GM21526 (cell line): ENCODE results near the gene ANKRD55.
"Not testable (repeated sequence)": the region's sequence is repeated elsewhere in the genome, so short reads cannot be mapped to it uniquely, and the experiment has no call there.

Source experiments
- ATAC-seq: cut with Tn5 transposase; IDR thresholded peaks from one replicate; pipeline ENCODE4 v1.9.1; 2021; ENCODE audit warnings: moderate library complexity; ENCODE audit not compliant: unreplicated experiment, low FRiP score

ANKRD55 gene

DNA sequence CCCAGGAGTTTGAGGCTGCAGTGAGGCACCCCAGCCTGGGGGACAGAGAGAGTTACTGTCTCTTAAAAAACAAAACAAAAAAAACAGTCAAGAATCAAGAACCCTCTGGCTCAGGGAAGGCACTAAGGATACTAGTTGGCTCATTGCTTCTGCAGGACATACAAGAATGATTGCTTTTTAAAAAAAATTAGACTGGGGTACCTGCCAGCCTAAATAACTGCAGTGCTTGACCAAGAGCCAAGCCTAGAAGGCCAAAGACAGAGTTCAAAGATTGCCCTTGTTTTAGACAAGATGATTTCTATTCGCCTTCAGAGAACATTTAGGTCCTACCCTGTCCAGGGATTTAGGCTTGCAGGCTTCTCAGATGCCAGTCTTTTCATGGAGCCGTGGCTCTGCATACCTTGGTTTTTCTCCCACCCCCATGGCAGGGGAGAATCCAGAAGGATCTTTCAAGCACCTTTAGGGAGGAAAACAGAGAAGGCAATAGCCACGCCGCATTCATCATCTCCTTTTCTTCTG is 144.6 kb downstream of the ANKRD55 start:
- no peak for ATAC-seq

DNA sequence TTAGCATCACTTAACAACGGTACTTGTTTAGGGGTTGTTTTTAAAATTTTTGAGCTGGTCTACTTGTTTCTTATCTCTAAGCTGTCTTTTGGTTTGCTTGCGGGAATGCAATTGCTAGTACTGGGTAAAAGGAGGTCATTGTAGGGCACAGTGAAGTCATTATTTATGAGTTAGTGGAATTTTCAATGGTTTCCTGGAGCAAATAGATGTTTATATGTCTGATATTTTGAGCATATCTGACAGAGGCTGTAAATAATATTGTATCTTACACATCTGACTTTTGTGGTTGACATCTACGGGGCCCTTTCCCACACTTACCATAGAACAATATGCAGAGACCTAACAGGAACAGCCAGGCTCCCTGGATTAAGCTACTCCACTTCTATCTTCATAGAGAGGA is 147.9 kb downstream of the ANKRD55 start:
- ATAC-seq: no peak

DNA sequence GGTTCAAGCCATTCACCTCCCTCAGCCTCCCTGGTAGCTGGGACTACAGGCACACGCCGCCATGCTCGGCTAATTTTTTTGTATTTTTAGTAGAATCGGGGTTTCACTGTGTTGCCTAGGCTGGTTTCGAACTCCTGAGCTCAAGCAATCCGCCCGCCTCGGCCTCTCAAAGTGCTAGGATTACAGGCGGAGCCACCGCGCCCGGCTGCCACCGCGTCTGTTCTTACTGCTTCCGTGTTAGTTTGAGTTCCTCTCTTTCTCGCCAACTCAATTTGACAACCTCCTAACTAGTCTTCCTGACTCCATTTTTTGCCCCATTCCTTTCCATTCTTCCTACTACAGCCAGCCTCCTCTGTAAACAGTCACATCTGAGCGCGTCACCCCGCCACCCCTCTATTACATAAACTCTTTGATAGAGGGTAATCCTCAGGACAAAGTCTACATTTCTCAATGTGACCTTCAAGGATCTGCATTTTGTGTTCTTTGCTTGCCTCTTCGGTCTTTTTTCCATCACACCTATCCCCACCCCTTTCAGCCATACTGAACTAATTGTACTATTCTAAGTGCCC is 149.8 kb downstream of the ANKRD55 start:
- ATAC-seq: no peak

DNA sequence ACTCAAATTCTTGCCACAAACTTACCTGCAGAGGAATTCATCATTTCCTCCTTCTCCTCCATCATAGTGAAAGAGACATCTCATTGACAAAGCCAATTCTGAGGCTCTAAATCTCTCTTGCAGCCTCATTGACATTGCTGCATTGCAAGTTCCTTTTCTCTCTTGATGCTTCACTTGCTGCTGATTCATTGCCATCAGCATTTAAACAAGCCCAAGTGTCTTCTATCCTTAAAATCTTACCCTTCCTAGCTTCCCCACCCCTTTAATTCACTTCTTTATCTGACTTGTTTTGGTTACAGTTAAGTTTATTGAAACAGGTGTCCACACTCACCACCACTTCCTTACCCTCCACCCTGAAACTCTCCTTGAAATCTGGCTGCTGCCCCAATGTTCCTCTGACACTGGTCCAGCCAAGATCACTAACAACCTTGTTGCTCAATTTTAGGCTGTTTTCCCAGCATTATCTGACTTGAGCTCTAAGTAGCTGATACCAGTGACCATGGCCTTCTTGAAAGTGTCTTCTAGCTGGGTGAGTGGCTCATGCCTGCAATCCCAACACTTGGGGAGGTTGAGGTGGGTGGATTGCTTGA is 152.0 kb downstream of the ANKRD55 start:
- ATAC-seq: not testable (repeated sequence)

DNA sequence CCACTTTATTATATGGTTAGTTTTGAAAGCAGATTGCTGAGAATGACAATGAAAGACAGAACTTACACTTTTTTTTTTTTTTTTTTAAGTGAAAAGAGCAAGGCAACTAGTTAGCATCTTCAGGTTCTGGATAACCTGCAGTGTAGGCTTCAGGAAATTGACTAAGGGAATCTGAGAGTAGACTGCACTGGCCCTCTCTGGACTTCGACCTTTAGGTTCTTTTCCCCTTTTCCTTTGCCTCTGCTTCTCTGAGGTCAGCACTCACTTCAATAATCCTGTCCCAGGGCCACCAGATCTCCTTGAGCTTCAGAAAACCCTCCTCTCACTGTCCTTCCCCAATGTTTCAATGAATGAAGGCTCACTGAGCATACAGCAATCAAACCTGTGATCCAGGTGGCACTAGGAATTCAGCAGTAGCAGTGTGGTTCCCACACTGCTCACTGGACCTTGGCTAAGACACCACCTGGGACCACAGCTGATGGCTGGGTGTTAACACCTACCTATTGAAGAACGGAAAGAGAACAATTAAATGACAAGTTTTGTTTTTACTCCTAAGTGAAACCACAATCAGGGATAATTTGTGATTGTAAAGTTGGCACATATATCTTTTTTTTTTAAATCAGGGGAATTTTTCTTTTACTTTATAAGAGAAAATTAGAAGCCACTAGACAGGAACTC is 152.6 kb downstream of the ANKRD55 start:
- no peak for ATAC-seq

DNA sequence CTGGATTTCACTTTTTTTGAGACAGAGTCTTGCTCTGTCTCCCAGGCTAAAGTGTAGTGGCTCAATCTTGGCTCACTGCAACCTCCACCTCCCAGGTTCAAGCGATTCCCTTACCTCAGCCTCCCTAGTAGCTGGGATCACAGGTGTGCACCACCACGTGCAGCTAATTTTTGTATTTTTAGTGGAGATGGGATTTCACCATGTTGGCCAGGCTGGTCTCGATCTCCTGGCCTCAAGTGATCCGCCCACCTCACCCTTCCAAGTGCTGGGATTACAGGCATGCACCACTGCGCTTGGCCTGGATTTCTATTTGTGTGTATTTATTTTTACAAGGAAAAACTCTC is 154.0 kb downstream of the ANKRD55 start:
- not testable (repeated sequence) for ATAC-seq

DNA sequence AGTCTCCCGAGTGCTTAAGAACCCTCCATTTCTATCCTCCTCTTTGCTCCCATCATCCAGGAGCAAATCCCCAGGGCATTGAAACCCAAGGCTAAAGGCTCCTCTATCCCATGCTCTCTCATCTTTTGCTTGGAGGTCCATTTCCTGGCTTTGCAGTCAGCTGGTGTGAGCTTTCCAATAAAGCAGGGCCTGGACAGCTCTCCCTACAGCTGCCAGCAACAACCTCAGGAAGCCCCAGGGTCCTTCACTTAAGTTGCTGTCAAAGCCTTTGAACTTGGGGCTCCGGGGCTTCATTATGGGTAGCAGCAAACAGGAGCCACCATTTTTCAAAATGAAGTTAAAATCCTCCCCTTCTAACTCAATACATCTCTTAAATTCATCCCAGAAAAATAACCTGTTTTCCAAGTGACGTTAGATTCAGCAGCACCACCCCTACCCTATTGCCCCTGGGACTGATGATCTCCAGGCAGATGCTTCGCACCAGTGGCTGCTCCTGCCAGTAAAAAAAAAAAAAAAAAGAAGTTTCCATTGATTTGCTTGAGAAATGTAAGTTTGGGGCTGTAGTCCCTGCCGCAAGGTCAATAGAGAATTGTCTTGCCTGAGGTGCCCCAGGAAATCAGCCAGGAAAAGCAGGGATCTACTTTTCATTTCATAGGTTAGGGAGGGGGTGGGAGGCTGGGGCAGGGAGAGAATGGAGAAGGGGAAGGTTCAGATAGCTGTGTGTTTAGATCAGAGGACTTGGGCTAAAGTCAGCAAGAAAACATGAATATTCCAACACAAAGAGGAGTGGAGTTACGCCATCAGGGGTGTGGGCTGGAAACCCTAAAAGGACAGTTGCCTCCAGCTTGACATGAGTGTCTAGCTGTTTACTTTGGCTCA is 154.6 kb downstream of the ANKRD55 start:
- ATAC-seq: no peak

DNA sequence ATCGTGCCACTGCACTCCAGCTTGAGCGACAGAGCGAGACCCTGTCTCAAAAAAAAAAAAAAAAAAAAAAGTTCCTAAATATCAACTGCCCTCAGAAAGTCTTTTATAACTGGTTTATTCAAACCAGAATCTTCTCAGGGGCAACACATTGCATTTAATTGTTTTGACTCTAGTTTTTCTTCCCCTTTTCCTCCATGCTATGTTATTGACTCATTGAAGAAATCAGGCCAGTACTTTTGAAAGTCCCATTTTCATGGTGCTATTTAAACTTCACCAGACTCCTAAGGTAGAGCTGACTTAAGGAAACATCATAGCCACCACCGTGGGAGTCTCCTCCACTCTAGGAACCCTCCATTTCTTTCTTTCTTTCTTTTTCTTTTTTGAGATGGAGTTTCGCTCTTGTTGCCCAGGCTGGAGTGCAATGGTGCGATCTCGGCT is 155.3 kb downstream of the ANKRD55 start:
- no peak for ATAC-seq

DNA sequence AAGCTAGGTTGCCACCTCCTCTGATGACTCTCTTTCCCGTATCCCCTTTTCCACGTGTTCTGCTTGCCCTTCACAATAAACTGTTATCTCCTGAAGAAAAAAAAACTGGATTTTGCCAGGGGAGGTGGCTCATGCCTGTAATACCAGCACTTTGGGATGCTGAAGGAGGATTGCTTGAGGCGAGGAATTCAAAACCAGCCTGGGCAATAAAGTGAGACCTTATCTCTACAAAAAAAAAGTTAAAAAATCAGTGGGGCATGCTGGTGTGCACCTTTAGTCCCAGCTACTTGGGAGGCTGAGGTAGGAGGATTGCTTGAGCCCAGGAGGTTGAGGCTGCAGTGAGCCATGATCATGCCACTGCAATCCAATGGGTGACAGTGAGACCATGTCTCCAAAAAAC is 156.6 kb downstream of the ANKRD55 start:
- no peak for ATAC-seq

DNA sequence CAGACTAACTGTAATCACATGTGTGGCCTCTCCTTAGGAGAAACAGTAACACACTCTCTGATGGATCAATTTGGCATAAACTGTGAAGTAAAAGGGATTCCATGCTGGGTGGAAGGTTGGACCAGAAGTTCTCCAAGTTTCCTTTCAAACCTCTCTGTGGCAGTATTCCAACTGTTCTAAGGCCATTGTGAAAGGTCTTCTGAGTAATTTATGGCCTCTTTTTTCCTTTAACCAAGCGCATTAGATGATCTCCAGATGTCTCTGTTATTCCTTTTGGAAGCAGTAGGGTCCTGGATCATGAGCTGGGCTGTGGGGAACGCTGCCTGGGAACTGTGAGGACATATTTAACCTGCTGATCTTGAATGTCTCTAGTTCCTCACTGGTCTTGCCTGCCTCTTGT is 157.8 kb downstream of the ANKRD55 start:
- no peak for ATAC-seq

DNA sequence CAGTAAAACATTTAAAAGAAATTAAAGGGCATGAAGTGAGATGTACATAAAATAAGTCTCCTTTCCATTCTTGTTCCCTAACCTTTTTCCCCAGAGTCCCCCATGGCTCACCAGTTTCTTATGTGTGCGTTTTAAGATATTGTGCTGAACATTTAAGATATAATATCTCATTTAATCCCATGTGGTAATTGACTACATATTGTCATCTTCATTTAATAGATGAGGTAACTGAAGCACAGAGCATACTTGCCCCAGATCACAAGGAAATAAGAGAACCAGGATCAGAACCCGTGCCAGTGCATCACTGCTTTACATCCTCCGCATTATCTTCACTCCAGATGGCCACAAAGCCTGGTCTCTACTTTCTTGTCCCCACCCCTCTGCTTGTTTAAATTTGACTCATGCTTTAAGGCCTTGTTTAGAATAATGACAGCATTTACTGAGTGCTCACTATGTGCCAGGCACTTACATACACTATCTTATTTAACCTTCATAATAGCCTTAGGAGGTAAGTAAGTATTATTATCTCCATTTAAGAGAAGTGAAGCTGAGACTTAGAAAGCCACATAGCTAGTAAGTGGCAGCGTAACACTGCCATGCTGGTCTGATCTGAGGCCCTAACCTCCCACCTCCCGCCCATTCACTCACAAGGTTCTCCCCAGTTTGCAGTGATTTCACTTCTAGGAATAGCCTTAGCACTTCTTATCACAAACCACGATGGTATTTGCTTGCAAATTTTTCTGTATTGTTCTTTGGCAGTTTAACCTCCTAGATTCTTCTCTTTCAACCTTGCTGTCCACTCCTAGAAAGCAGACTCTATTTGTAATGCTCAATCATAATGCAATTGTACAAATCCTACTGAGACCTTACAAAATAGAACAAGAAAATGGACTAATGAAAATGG is 160.0 kb downstream of the ANKRD55 start:
- ATAC-seq: no peak

DNA sequence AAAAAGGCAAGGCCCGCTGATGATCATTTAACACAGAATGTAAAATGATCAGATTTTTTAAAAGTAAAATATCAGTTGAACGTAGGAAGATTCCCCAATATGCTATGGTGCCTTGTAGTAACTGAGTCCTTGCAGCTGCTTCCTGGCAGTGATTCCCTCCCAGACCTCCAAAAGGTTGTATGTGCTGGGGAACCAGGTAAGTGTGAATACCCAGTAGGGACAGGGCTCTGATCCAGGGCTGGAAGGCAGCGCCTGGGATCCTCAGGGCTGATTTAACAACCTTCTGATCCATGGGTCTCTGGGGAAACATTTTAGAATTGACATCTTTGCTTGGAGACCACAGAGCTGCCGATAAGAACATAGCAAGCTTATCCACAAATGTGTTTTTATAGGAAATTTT is 161.7 kb downstream of the ANKRD55 start:
- no peak for ATAC-seq

DNA sequence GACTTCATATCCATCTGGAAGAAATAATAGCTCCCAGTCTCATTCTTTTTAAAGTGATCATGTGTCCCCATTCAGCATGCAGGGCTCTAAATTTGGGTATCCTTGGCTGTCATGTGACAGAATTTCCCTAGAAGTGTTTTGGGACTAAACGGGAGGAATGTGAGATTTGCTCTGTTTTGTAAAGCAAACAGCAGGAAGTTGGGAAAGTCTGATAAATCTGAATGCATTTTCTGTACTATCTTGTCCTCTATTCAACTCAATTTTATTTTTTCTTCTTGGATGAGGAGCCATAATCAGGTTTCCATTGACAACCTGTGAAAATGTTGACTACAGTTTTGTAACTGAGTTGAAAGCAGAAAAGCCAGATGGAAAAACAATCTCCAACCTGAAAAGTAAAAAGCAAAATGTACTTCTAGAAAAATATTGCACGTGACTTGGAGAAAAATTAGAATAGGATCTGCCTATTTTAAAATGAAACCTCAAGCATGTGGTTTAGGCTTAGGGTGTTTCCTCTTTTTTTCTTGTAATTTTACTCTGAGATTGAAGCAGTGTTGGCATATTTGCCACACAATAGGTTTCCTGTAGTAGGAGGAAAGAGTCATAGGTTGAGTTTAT is 162.2 kb downstream of the ANKRD55 start:
- no peak for ATAC-seq

DNA sequence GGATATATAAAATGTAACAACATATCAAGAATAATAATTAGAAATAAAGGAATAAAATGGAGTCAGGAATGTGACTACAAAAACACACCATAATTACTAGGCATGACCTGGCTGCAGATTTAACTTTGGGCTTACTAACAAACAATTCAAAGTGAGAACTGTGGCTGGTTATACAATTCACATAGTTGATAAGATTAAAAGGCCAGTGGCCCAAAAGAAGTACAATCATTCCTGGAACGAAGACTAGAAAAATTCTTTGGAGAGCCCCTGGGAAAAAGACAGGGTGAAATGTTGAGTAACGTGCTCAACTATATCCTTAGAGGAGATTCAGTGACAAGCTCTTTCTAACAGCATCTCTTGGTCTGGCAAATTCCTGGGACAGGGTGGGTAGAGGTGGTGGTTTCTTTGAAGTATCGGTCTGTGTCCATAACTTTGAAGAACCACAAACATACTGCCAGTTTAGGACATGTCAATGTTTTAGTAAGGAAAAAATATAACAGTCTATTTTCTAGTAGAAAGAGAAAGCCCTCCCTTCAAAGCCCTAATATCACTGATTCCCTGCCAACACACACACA is 163.4 kb downstream of the ANKRD55 start:
- ATAC-seq: no peak

DNA sequence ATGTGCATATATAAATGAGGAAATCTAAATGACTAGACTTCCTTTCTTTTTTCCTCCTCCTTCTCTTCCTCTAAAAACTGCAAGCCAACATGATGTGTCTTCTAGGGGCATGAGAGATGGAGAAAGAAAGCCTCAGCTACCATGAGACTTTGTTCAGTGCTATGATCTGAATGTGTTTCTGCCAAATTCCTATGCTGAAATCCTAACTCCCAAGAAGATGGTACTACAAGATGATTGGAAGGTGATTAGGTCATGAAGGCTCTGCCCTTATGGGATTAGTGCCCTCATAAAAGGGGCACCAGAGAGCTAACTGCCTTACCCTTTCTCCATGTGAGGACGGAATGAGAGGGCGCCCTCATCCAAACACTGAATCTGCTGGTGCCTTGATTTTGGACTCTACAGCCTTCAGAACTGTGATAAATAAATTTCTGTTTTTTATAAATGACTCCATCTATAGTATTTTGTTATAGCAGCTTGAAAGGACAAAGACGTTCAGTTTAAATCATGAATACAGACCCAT is 166.1 kb downstream of the ANKRD55 start:
- ATAC-seq: no peak

DNA sequence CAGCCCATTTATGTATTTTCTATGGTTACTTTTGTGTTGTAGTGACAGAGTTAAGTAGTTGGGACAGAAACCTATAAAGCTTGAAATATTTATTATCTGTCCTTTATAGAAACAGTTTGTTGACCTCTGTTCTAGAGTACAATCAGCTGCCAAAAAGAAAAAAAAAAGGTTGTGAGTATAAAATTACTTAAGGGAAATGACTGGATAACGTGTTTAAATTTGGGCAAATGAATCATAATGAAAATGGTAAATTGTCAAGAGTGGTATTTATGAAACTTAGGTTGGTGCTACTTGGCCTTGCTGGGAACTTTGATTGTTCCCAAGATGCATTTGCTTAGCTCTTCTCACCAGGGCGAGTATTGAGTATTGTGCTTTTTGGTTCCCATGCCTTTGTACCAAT is 168.1 kb downstream of the ANKRD55 start:
- ATAC-seq: no peak

DNA sequence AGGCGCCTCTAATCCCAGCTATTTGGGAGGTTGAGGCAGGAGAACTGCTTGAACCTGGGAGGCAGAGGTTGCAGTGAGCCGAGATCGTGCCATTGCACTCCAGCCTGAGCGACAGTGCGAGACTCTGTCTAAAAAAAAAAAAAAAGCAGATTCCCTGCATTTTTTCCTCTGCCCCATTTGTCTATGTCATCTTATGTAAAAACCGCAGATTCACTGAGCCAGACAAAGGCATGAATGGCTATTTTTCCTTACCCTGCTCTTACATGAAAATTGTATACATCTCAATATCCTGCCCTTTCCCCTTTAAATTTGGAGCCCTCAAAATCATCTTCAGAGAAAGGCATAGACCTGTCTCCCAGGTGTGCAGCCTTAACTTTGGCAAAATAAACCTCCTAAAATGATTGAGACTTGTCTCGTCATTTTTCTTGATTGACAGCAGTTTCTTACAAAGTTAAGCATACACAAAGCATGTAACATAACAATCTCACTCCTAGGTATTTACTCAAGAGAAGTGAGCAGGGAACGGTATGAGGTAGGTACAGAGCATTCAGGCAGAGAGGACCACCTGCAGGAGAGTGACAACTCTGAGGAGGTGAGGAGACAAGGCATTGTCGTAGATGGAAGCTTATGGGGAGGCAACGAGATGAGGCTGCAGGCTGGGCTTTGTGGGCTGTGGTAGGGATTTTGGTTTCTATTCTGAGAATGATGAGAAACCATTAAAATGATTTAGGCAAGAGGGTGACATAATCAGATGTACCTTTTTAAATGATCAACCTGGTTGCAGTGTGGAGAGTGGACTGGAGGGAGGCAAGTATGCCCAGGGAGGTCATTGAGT is 172.6 kb downstream of the ANKRD55 start:
- no peak for ATAC-seq

DNA sequence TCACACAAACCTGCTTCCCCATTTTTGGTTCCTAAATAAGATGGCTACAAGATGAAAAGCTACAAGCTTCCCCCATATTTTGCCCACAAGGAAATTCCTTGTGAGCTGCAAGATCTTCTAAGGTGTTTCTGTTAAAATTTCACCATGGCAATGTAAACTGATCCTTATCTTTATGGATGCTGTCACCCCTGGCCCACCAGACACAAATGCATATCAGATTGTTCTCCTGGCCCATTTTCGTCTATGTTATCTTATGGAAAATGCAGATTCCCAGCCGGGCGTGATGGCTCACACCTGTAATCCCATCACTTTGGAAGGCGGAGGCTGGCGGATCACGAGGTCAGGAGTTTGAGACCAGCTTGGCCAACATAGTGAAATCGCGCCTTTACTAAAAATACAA is 173.3 kb downstream of the ANKRD55 start:
- no peak for ATAC-seq
